ENCODE measurements around the gene CYB5RL. TPM values are rescaled to one million over a fixed set of nuclear protein-coding genes. Genes with fewer than 3 reads are reported as not detected.
A peak's percentile ranks its signal among the peaks of the same experiment; 100 is the strongest.
"Not testable (repeated sequence)": the region's sequence is repeated elsewhere in the genome, so short reads cannot be mapped to it uniquely, and the experiment has no call there.

The CYB5RL gene
- total and polyA plus RNA-seq, 10 donors = 1.3 to 15.1 (median 8.9) TPM

DNA sequence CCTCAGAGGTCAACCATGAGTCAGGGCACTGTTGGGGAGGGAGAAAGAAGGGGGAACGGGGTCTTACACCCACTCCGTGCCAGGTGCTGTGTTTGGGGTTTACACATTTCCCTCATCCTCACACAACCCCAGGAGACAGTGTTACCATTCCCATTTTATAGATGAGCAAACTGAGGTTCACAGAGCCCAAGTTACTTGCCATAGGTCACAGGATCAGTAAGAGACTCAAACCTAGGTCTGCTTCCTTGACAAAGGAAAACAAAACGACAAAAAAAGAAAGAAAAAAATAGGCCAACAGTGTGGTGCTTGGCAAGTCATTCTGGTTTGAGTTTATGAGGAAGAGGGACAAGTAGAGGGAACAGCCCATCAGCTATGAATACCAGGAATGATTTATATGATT lies 30.8 kb downstream of the CYB5RL start:
- no peaks in the 10 kb centered on the region for H3K27me3 ChIP-seq (replicated peaks in 1 of 7)
- peaks cover 3 to 26% (median 13%) of the 10 kb centered on the region in 6 donors for H3K4me1 ChIP-seq
- no peak overlapping the region for H3K4me3 ChIP-seq
- no peak overlapping the region for H3K27ac ChIP-seq
- 73 to 90% (median 76%) methylated on average over 3 of the region's 3 CpGs for WGBS, 5 donors
- TF ChIP-seq POLR2A (IDR thresholded peaks at IDR 0.05) (no peak), POLR2AphosphoS5 (IDR thresholded peaks at IDR 0.05) (no peak)
- TF ChIP-seq, protein P1, sequence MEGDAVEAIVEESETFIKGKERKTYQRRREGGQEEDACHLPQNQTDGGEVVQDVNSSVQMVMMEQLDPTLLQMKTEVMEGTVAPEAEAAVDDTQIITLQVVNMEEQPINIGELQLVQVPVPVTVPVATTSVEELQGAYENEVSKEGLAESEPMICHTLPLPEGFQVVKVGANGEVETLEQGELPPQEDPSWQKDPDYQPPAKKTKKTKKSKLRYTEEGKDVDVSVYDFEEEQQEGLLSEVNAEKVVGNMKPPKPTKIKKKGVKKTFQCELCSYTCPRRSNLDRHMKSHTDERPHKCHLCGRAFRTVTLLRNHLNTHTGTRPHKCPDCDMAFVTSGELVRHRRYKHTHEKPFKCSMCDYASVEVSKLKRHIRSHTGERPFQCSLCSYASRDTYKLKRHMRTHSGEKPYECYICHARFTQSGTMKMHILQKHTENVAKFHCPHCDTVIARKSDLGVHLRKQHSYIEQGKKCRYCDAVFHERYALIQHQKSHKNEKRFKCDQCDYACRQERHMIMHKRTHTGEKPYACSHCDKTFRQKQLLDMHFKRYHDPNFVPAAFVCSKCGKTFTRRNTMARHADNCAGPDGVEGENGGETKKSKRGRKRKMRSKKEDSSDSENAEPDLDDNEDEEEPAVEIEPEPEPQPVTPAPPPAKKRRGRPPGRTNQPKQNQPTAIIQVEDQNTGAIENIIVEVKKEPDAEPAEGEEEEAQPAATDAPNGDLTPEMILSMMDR (IDR thresholded peaks at IDR 0.05 in 8 of 11, conservative IDR thresholded peaks at IDR 0.05 in 3 of 11) = no peak
- no peaks in the 10 kb centered on the region for H3K9me3 ChIP-seq
- intact Hi-C loops (cut with DNase I; ENCODE audit: low total_unique reads) = no loop called here
- H3K36me3 ChIP-seq = peaks cover 0 to 27% (median 0%) of the 10 kb centered on the region in 6 donors
- no peak for DNase-seq

DNA sequence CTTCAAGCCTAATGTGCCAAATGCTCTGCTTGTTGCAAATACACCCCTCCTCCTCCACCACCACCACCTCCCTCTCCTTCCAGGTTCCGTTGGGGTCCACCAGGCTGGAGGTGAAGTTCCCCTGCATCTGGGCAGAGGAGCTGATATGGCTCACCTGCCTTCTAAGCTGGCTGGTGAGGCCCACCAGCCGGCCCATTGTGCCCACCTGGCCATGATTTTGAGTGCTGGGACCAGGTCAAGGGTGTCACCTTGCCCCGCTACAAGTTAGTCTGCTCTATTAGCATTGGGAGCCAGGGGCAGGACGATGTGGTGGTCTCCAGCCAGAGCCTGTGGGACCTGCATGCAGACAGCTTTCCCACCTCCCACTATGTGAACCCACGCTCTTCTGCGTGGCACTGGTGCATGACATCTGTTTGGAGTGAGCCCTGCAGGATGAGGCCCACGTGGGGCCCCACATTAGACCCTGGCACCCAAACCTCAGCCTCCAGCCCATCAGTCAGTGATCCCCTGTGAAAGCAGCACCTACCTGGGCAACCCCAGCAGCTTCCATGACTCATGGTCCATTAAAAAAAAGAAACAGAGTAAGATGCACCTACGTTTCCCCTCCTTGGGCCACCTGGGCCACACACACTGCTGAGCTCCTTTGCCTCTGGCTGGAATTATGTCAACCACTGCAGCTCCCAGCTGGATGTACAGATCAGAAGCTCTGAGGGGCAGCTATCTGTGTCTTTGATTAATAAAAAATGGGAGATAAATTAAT lies 31.4 kb downstream of the CYB5RL start:
- WGBS, 5 donors = 79 to 95% (median 92%) methylated on average over 5 to 8 of the region's 8 CpGs
- no peak overlapping the region for H3K27ac ChIP-seq
- no peak overlapping the region for H3K4me3 ChIP-seq
- peaks cover 0 to 20% (median 0%) of the 10 kb centered on the region in 6 donors for H3K36me3 ChIP-seq
- H3K9me3 ChIP-seq = no peaks in the 10 kb centered on the region
- DNase-seq = peak; percentile 57
- TF ChIP-seq POLR2A (IDR thresholded peaks at IDR 0.05) (no peak), POLR2AphosphoS5 (IDR thresholded peaks at IDR 0.05) (no peak)
- TF ChIP-seq, protein P1 (IDR thresholded peaks at IDR 0.05 in 8 of 11, conservative IDR thresholded peaks at IDR 0.05 in 3 of 11) = no peak
- peaks cover 3 to 20% (median 7%) of the 10 kb centered on the region in 6 donors for H3K4me1 ChIP-seq
- intact Hi-C loops (cut with DNase I; ENCODE audit: low total_unique reads) = no loop called here
- H3K27me3 ChIP-seq (replicated peaks in 1 of 7) = no peaks in the 10 kb centered on the region

DNA sequence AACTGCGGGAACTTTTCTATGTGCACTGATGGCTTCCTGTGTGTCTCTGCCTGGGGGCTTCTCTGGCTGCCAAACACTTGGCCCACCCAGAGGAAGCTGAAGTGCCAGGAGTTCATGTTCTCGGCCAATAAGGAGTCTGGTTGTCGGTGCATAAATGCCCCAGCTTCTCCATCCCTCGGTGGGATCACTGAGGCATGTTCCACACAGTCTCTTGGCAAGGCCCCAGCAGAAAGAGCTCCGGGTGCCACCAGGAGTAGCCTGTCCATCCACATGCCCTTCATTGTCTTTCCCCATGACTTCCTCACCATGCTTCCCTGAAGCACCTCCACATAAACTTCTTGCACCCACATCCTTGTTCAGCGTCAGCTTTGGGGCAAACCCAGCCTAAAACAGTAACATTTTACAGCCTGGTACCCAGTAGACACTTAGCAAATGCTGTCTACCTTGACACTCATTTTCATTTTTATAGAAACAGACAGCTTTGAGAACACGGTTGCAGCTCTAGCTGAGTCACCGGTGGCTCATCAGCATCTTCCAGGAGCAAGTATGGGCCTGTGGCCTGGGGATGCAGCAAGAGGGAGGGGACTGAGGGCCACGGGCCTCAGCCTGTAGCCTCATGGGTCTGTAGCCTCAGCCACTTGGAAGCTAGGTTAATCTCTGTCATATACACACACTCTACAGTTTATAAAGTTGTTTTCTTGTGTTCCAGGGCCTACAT lies 32.2 kb downstream of the CYB5RL start:
- DNase-seq = peak; percentile 54
- no peak for TF ChIP-seq POLR2A (IDR thresholded peaks at IDR 0.05)
- no peak for TF ChIP-seq POLR2AphosphoS5 (IDR thresholded peaks at IDR 0.05)
- TF ChIP-seq, protein P1 (IDR thresholded peaks at IDR 0.05 in 8 of 11, conservative IDR thresholded peaks at IDR 0.05 in 3 of 11) = no peak
- H3K27ac ChIP-seq = no peak overlapping the region
- no peak overlapping the region for H3K4me3 ChIP-seq
- peaks cover 0 to 11% (median 1%) of the 10 kb centered on the region in 6 donors for H3K4me1 ChIP-seq
- intact Hi-C loops (cut with DNase I; ENCODE audit: low total_unique reads) = no loop called here
- no peaks in the 10 kb centered on the region for H3K27me3 ChIP-seq (replicated peaks in 1 of 7)
- H3K9me3 ChIP-seq = no peaks in the 10 kb centered on the region
- peaks cover 0 to 17% (median 0%) of the 10 kb centered on the region in 6 donors for H3K36me3 ChIP-seq
- 86 to 90% (median 88%) methylated on average over 7 to 9 of the region's 9 CpGs for WGBS, 5 donors

DNA sequence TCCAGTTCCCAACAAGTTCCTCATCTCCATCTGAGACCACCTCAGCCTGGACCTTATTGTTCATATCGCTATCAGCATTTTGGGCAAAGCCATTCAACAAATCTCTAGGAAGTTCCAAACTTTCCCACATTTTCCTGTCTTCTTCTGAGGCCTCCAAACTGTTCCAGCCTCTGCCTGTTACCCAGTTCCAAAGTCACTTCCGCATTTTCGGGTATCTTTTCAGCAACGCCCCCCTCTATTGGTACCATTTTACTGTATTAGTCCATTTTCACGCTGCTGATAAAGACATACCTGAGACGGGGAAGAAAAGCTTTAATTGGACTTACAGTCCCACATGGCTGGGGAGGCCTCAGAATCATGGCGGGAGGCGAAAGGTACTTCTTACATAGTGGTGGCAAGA lies 33.5 kb downstream of the CYB5RL start:
- H3K27ac ChIP-seq; H3K9me3 ChIP-seq; intact Hi-C loops (cut with DNase I; ENCODE audit: low total_unique reads); H3K27me3 ChIP-seq (replicated peaks in 1 of 7); H3K4me1 ChIP-seq; DNase-seq; H3K4me3 ChIP-seq: not testable (repeated sequence)
- 93 to 98% (median 94%) methylated on average over 8 of the region's 8 CpGs for WGBS, 5 donors
- H3K36me3 ChIP-seq = peaks cover 0 to 13% (median 0%) of the 10 kb centered on the region in 6 donors
